Stimulated activated CD4-positive, alpha-beta T cell treated with anti-CD3 and anti-CD28 coated beads, Interleukin-2, amount 100 ng/mL, for 24 hours (primary cell): ENCODE measurements around the gene STARD7.

Source experiments
- DNase-seq, 2 donors: peaks; one replicate each; pipeline ENCODE4 v3.0.0-alpha.2; 2020

STARD7 gene

GRCh38 chr2:96195410-96196066, 13.1 kb downstream of the STARD7 start:
- DNase-seq = no peak

GRCh38 chr2:96191937-96192670, 16.5 kb downstream of the STARD7 start:
- no peak for DNase-seq

- DNase-seq = no peak
Measured at GRCh38 chr2:96188821-96189526, 19.7 kb downstream of the STARD7 start.

- DNase-seq = no peak
Measured at GRCh38 chr2:96186562-96186961, 22.1 kb downstream of the STARD7 start.

GRCh38 chr2:96185516-96185915, 23.1 kb downstream of the STARD7 start:
- DNase-seq = no peak

GRCh38 chr2:96184989-96185388, 23.6 kb downstream of the STARD7 start:
- DNase-seq = no peak

GRCh38 chr2:96184188-96184587, 24.4 kb downstream of the STARD7 start:
- no peak for DNase-seq

GRCh38 chr2:96181529-96181928, 27.1 kb downstream of the STARD7 start:
- DNase-seq = no peak

GRCh38 chr2:96180521-96180920, 28.1 kb downstream of the STARD7 start:
- DNase-seq = no peak

- DNase-seq = no peak
Measured at GRCh38 chr2:96180002-96180401, 28.6 kb downstream of the STARD7 start.

GRCh38 chr2:96176661-96177060, 32.0 kb downstream of the STARD7 start:
- DNase-seq = no peak

- DNase-seq = no peak
Measured at GRCh38 chr2:96175951-96176350, 32.7 kb downstream of the STARD7 start.

- DNase-seq = peak; percentile 88
Measured at GRCh38 chr2:96174251-96175144, 34.1 kb downstream of the STARD7 start.

- DNase-seq = no peak
Measured at GRCh38 chr2:96171831-96172230, 36.8 kb downstream of the STARD7 start.

- DNase-seq = no peak
Measured at GRCh38 chr2:96170626-96171025, 38.0 kb downstream of the STARD7 start.

- DNase-seq = no peak
Measured at GRCh38 chr2:96169868-96170507, 38.6 kb downstream of the STARD7 start.

GRCh38 chr2:96167407-96168013, 41.1 kb downstream of the STARD7 start:
- no peak for DNase-seq

- peak; percentile 65 to 70 for DNase-seq
Measured at GRCh38 chr2:96164459-96165184, 44.0 kb downstream of the STARD7 start.

- DNase-seq = peak; percentile 82 to 86
Measured at GRCh38 chr2:96163768-96164429, 44.7 kb downstream of the STARD7 start.

- DNase-seq = no peak
Measured at GRCh38 chr2:96163415-96163767, 45.2 kb downstream of the STARD7 start.

- DNase-seq = no peak
Measured at GRCh38 chr2:96161898-96162297, 46.7 kb downstream of the STARD7 start.
